Left renal cortex interstitium (tissue), 4 donors: Measurements from ENCODE around the gene ZNHIT6. TPM values are rescaled to one million over a fixed set of nuclear protein-coding genes. Genes with fewer than 3 reads are reported as not detected.
"Not testable (repeated sequence)": the region's sequence is repeated elsewhere in the genome, so short reads cannot be mapped to it uniquely, and the experiment has no call there.

Experiments used
- DNase-seq, 4 donors: peaks; one replicate each; pipeline ENCODE4 v3.0.0-alpha.2; 2013; ENCODE audit warnings: low read depth in 4 of 4, low spot score in 2 of 4, missing footprints in 1 of 4
- polyA plus RNA-seq, 4 donors: library from polyadenylated mRNA; unstranded; fragments of 120-200 nt; gene quantifications; one replicate each; pipeline ENCODE4 v1.2.1, GENCODE V29; 2013; ENCODE audit not compliant: insufficient read length in 4 of 4

ZNHIT6 gene
- polyA plus RNA-seq, 4 donors = 25.4 to 31.4 (median 29.3) TPM

- no peak for DNase-seq
Observed at GRCh38 chr1:85677656-85678055, 30.6 kb downstream of the ZNHIT6 start.

- no peak for DNase-seq
Observed at GRCh38 chr1:85672031-85672660, 36.1 kb downstream of the ZNHIT6 start.

DNA sequence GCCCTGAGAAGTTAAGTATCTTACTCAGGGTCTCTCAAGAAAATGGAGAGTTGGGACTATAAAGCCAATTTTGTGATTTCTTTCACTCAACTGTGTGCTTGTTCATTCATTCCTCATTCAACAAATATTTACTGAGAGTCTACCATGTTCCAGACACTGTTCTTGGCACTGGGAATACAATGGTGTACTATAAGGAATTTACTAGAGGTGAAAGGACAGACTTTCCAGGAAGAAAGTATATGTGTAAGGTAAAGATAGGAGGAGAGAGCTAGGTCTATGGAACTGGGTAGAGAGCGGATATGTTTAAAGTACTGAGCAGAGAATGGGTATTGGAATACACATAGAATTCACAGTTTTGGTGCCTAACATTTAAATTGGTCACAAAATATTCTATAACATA lies 42.3 kb downstream of the ZNHIT6 start:
- no peak for DNase-seq

- DNase-seq = no peak
Observed at GRCh38 chr1:85663382-85663781, 44.9 kb downstream of the ZNHIT6 start.

DNA sequence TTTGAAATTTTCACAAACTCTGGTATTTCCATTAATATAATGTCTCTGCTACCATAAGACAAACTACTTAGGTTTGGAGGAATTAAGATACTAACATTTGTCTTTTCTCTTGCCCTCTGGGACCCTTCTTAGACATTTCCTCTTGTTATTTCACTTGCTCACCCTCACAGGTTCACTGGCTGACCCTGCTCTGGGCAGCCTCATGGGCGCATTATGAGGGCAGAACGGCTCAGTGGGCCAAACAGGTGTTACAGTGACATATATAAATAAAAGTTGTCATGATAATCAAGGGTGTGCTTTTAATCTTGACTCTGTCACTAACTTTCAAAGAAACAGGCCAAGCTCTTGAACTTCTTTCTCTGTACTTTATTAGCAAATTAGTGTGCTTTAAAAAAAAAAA lies 46.5 kb downstream of the ZNHIT6 start:
- DNase-seq = no peak

DNA sequence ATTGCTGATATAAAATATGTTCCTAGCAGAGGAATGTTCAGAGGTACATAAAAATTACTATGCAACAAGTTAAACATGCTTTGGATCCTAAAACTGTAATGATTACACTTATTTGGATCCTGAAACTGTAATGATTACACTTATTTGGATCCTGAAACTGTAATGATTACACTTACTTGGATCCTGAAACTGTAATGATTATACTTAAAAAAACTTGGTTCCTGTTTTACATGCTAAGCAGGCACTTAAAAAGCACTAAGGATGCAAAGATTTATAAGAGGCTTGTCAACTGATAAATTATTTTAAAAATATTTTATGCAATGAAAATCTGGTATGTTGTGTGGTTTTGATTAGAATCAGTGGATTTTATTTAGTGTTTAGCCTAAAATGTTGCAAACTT lies 47.7 kb downstream of the ZNHIT6 start:
- DNase-seq = no peak

GRCh38 chr1:85659174-85659573 lies 49.1 kb downstream of the ZNHIT6 start:
- no peak for DNase-seq

- no peak for DNase-seq
Observed at GRCh38 chr1:85656948-85657347, 51.3 kb downstream of the ZNHIT6 start.

GRCh38 chr1:85656256-85656655 lies 52.0 kb downstream of the ZNHIT6 start:
- no peak for DNase-seq

DNA sequence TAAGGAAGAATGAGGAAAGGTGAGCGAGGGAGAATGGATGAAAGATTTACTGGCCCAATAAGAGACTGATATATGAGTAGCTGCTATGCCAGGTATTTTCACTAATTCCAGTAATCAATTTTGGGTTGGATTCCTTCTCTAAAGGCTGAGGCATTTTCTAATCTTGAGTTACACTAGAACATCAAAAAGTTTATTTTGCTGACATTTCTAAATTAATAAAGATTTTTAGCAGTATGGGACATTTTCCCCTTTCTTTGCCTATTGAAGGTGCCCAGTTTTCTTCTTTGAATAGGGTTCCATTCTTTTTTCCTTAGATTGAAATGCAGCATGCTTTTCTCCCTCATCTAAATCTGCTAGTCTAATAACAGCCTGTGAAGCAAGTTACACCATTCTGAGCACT lies 52.9 kb downstream of the ZNHIT6 start:
- DNase-seq = no peak

DNA sequence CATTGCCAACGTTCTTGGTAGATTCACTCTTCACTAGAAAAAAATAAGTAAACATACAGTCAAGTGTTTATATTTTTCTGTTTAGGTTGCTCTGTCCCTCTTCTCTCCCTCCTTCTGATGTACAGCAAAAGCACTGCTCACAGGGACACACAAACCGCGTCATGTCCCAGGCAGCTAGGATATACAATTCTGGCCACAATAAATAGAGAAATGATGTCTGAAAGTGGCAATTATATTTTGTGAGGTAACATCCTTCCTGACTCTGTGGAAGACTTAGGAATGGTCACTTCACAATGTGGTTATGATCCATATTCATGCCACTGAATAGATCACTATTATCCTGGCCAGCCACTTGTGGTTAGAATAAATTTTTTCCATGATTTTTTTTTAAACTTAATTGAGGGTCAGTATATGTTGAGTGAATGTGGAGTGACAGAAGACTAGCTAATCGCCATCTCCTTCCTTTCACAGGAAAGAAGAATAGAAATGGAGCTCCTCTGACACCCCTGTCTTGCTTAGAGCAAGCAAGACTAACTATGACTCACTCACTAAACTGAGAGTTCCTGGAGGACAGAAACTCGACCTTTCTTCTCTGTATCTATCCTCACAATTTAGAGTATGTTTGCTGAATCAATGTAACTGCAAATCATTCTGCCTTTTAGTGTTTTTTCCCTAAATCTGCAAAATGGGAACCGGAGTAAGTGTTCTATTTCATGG lies 54.0 kb downstream of the ZNHIT6 start:
- no peak for DNase-seq

- DNase-seq = no peak
Observed at GRCh38 chr1:85652327-85652726, 55.9 kb downstream of the ZNHIT6 start.

DNA sequence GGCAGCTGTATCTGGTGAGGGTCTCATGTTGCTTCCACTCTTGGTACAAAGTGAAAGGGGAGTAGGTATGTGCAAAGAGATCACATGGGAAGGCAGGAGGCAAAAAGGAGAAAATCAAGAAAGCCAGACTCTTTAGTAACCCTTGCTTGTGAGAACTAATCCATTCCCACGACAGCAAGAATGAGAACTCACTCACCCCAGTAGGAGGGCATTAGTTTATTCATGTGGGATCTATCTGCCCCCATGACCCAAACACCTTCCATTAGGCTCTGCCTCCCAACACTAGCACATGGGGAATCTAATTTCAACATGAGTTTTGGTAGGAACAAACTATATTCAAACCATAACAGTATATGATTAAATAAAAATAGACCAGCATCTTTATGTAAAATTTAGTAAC lies 57.6 kb downstream of the ZNHIT6 start:
- no peak for DNase-seq

DNA sequence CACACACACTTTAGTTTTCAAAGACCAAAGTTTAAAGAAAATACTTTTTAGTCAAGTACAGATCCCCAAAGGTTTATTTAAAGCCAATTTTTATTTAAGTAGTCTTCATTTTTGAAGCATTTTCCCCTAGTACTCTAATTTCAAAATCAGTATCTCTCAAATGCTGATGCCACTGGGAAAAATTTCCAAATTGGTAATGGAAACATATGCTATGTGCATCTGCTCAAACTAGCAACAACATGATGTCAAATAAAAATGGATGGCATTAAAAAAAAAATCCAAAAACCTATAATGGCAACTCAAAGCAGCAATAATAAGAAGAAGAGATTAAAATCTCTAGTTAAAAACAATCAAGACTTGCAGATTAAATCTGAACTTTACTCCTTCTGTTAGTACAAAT lies 58.6 kb downstream of the ZNHIT6 start:
- DNase-seq = no peak

DNA sequence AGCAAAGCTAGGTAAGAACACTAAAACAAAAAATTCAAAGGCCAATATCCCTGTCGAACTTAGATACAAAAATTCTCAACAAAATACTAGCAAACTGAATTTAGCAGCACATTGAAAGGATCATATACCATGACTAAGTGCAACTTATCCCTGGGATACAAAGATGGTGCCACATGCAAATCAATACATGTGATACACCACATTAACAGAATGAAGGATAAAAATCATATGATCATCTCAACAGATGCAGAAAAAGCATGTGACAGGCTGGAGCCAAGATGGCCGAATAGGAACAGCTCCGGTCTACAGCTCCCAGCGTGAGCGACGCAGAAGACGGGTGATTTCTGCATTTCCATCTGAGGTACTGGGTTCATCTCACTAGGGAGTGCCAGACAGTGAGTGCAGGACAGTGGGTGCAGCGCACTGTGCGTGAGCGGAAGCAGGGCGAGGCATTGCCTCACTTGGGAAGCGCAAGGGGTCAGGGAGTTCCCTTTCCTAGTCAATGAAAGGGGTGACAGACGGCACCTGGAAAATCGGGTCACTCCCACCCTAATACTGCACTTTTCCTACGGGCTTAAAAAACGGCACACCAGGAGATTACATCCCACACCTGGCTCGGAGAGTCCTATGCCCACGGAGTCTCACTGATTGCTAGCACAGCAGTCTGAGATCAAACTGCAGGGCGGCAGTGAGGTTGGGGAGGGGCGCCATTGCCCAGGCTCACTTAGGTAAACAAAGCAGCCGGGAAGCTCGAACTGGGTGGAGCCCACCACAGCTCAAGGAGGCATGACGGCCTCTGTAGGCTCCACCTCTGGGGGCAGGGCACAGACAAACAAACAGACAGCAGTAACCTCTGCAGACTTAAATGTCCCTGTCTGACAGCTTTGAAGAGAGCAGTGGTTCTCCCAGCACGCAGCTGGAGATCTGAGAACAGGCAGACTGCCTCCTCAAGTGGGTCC lies 66.4 kb downstream of the ZNHIT6 start:
- not testable (repeated sequence) for DNase-seq

- DNase-seq = not testable (repeated sequence)
Observed at GRCh38 chr1:85639920-85640319, 68.3 kb downstream of the ZNHIT6 start.

- no peak for DNase-seq
Observed at GRCh38 chr1:85638412-85638811, 69.8 kb downstream of the ZNHIT6 start.

DNA sequence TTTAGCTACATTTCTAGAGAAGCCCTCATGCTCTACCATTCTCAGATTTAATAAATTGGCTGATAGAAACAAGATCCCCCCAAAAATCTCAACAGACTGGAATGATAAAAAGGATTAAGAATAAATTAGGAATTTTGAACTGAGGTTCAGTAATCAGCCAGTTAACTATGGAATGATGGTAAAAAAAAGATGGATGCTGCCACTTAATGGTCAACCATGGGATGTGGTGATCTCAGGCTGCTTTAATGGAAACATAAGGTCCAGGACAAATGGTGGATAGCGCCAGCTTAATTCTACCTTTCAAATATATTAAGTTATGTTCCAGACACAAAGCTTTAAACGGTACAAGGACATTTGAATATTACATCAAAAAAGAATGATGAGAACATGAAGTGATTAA lies 77.7 kb downstream of the ZNHIT6 start:
- no peak for DNase-seq

DNA sequence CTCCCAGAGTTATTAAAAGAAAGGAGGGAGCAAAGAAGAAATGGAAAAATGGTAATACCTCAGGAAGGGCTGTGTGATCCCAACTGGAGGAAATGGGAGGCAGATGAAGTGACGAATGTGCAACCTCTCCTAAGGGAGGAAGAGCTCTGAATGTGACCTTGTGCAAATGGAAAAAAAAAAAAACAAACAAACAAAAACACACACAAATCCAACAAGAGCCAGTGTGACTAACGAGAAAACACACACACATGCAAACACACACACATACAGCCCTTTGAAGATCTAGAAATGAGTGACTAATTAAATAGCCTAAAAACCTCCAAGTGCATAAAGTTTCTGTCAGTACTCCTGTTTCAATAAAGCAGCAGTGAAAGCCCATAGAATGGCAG lies 78.7 kb downstream of the ZNHIT6 start:
- DNase-seq = no peak

- DNase-seq = no peak
Observed at GRCh38 chr1:85628791-85629531, 79.3 kb downstream of the ZNHIT6 start.

GRCh38 chr1:85626818-85627217 lies 81.4 kb downstream of the ZNHIT6 start:
- DNase-seq = no peak
